Activated CD4-positive, alpha-beta T cell treated with anti-CD3 and anti-CD28 coated beads, Interleukin-2, amount 50 U/mL, for 1 hour (primary cell): ENCODE results near the gene MYL12A.
A peak's percentile ranks its signal among the peaks of the same experiment; 100 is the strongest.

Experiments
- DNase-seq: peaks from one replicate; pipeline ENCODE4 v3.0.0-alpha.2; 2020

MYL12A gene

GRCh38 chr18:3284501-3284900, 36.9 kb downstream of the MYL12A start:
- DNase-seq, result no peak

- DNase-seq, result no peak
These were observed 38.6 kb downstream of the MYL12A start for GRCh38 chr18:3286159-3286558.

GRCh38 chr18:3293196-3293951, 45.8 kb downstream of the MYL12A start:
- DNase-seq, result no peak

- DNase-seq, result no peak
These were observed 47.0 kb downstream of the MYL12A start for GRCh38 chr18:3294435-3295080.

GRCh38 chr18:3297025-3297984, 49.7 kb downstream of the MYL12A start:
- DNase-seq, result peak; percentile 93

- DNase-seq, result no peak
These were observed 57.2 kb downstream of the MYL12A start for GRCh38 chr18:3304832-3305231.

- peak; percentile 24 for DNase-seq
These were observed 57.8 kb downstream of the MYL12A start for GRCh38 chr18:3305354-3305762.
